H1 (cell line): ENCODE results near the gene ROM1. TPM values are rescaled to one million over a fixed set of nuclear protein-coding genes. Genes with fewer than 3 reads are reported as not detected.

Experiments used
- CTCF ChIA-PET: fragments of 300-600 bp; sonication (Branson Sonifier 250); formaldehyde crosslinking; loops from one replicate; lab custom pipeline; 2021; ENCODE audit not compliant: partially characterized antibody; lab: Charles Lee
- POLR2A ChIA-PET: fragments of 300-600 bp; sonication (Branson Sonifier 250); formaldehyde crosslinking; loops from one replicate; lab custom pipeline; 2021; ENCODE audit warnings: inconsistent platforms; ENCODE audit not compliant: partially characterized antibody; lab: Charles Lee
- DNase-seq, 2 experiments: peaks; one replicate each; pipeline versions ENCODE4 v3.0.0 to v3.0.0-alpha.2; 2010 to 2022; ENCODE audit warnings: low spot score in 2 of 2, low read depth in 1 of 2, mixed read lengths in 1 of 2
- FAIRE-seq: peaks from 2 replicates; lab custom pipeline; 2011; peaks lifted over from hg19 to GRCh38; lab: Jason Lieb, UNC
- H2AFZ ChIP-seq: 2 replicates; pipeline ENCODE4 v1.8.1; 2012; ENCODE audit warnings: low read length, inconsistent platforms
- H2AK5ac ChIP-seq: 2 replicates; pipeline ENCODE4 v1.6.1; 2013; ENCODE audit warnings: low read depth, low read length
- H2BK120ac ChIP-seq: replicated peaks from 2 replicates; pipeline ENCODE3; 2013; ENCODE audit warnings: low read depth, low read length, inconsistent platforms
- H2BK12ac ChIP-seq: 2 replicates; pipeline ENCODE4 v1.6.1; 2013; ENCODE audit warnings: low read depth, low read length
- H2BK15ac ChIP-seq: 2 replicates; pipeline ENCODE4 v1.6.1; 2013; ENCODE audit warnings: low read length
- H2BK20ac ChIP-seq: 2 replicates; pipeline ENCODE4 v1.6.1; 2013; ENCODE audit warnings: low read length
- H2BK5ac ChIP-seq: 2 replicates; pipeline ENCODE4 v1.6.1; 2013; ENCODE audit warnings: low read depth, low read length
- H3K14ac ChIP-seq: 2 replicates; pipeline ENCODE4 v1.6.1; 2013; ENCODE audit warnings: inconsistent platforms; ENCODE audit not compliant: insufficient read length
- H3K18ac ChIP-seq: 2 replicates; pipeline ENCODE4 v1.6.1; 2013; ENCODE audit warnings: low read length; ENCODE audit errors: extremely low read depth
- H3K23ac ChIP-seq: 2 replicates; pipeline ENCODE4 v1.6.1; 2013; ENCODE audit warnings: inconsistent platforms; ENCODE audit not compliant: insufficient read length
- H3K23me2 ChIP-seq: 2 replicates; pipeline ENCODE4 v1.6.1; 2013; ENCODE audit warnings: low read depth, low read length
- H3K27ac ChIP-seq: 2 replicates; pipeline ENCODE4 v1.6.1; 2011; ENCODE audit warnings: low read depth, low read length, inconsistent platforms
- H3K27me3 ChIP-seq, 4 experiments: replicated peaks in 1 of 4; 1 replicate in 1 of 4; 2 replicates in 3 of 4; pipeline versions ENCODE4 v1.6.1 to v1.8.1; 2011 to 2013; ENCODE audit warnings: low read length in 3 of 4, mild to moderate bottlenecking in 3 of 4, inconsistent platforms in 2 of 4, mixed read lengths in 2 of 4, moderate library complexity in 1 of 4; ENCODE audit not compliant: control insufficient read depth in 3 of 4, insufficient read depth in 3 of 4; ENCODE audit errors: extremely low read depth in 1 of 4
- H3K36me3 ChIP-seq, 4 experiments: 2 replicates each; pipeline versions ENCODE4 v1.6.1 to v1.8.1; 2011 to 2013; ENCODE audit warnings: mild to moderate bottlenecking in 4 of 4, low read length in 3 of 4, moderate library complexity in 2 of 4, control low read depth in 1 of 4, inconsistent platforms in 1 of 4; ENCODE audit not compliant: insufficient read depth in 4 of 4, control insufficient read depth in 2 of 4
- H3K4ac ChIP-seq: replicated peaks from 2 replicates; pipeline ENCODE3; 2013; ENCODE audit warnings: low read length, low read depth, mixed read lengths, inconsistent platforms; ENCODE audit not compliant: insufficient read length
- H3K4me1 ChIP-seq, 4 experiments: replicated peaks in 1 of 4; 1 replicate in 1 of 4; 2 replicates in 3 of 4; pipeline versions ENCODE4 v1.6.1 to v1.8.1; 2011 to 2013; ENCODE audit warnings: low read length in 3 of 4, inconsistent platforms in 2 of 4, mixed read lengths in 1 of 4; ENCODE audit not compliant: insufficient read depth in 4 of 4, control insufficient read depth in 3 of 4
- H3K4me2 ChIP-seq, 2 experiments: 2 replicates each; pipeline versions ENCODE4 v1.6.1 to v1.8.1; 2011 to 2013; ENCODE audit warnings: low read depth in 2 of 2, low read length in 2 of 2, control low read depth in 1 of 2, inconsistent platforms in 1 of 2, mild to moderate bottlenecking in 1 of 2; ENCODE audit not compliant: insufficient read depth in 1 of 2
- H3K4me3 ChIP-seq, 4 experiments: fragments of 200-600, 300-600 bp in 1 of 4; sonication (generic), shearing (Covaris generic), sonication (Bioruptor Twin) in 1 of 4; 2 replicates each; pipeline versions ENCODE4 v1.5.1 to v1.8.1; 2011 to 2016; ENCODE audit warnings: low read length in 4 of 4, low read depth in 3 of 4, control low read depth in 2 of 4, inconsistent platforms in 2 of 4, mild to moderate bottlenecking in 2 of 4, mixed read lengths in 1 of 4, moderate library complexity in 1 of 4; ENCODE audit not compliant: insufficient read depth in 2 of 4; ENCODE audit errors: extremely low read depth in 1 of 4
- H3K56ac ChIP-seq: replicated peaks from 2 replicates; pipeline ENCODE3; 2013; ENCODE audit warnings: low read depth, mild to moderate bottlenecking, mixed read lengths, low read length, inconsistent platforms; ENCODE audit not compliant: insufficient read length
- H3K79me1 ChIP-seq: 2 replicates; pipeline ENCODE4 v1.6.1; 2013; ENCODE audit warnings: low read depth, low read length, control low read depth
- H3K79me2 ChIP-seq, 2 experiments: 2 replicates each; pipeline versions ENCODE4 v1.6.1 to v1.8.1; 2012 to 2013; ENCODE audit warnings: low read length in 2 of 2, mild to moderate bottlenecking in 2 of 2, inconsistent platforms in 1 of 2; ENCODE audit not compliant: insufficient read depth in 2 of 2, control insufficient read depth in 1 of 2
- H3K9ac ChIP-seq, 4 experiments: replicated peaks in 1 of 4; 1 replicate in 1 of 4; 2 replicates in 3 of 4; pipeline versions ENCODE4 v1.6.1 to v1.8.1; 2011 to 2013; ENCODE audit warnings: low read depth in 3 of 4, low read length in 3 of 4, control low read depth in 2 of 4, mild to moderate bottlenecking in 2 of 4, moderate library complexity in 2 of 4, inconsistent platforms in 1 of 4; ENCODE audit errors: extremely low read depth in 1 of 4
- H3K9me3 ChIP-seq, 2 experiments: 2 replicates each; pipeline versions ENCODE4 v1.6.1 to v1.8.1; 2012 to 2013; ENCODE audit warnings: mild to moderate bottlenecking in 2 of 2, moderate library complexity in 2 of 2, control low read depth in 1 of 2, inconsistent platforms in 1 of 2, low read depth in 1 of 2, low read length in 1 of 2, mixed read lengths in 1 of 2; ENCODE audit not compliant: insufficient read depth in 2 of 2
- H4K20me1 ChIP-seq, 2 experiments: replicated peaks in 1 of 2; 2 replicates each; pipeline versions ENCODE3 to v1.8.1; 2011 to 2013; ENCODE audit warnings: inconsistent platforms in 2 of 2, low read length in 2 of 2, mild to moderate bottlenecking in 1 of 2; ENCODE audit not compliant: insufficient read depth in 2 of 2, control insufficient read depth in 1 of 2
- H4K5ac ChIP-seq: 2 replicates; pipeline ENCODE4 v1.6.1; 2013; ENCODE audit warnings: low read length, low read depth, mixed read lengths, inconsistent platforms; ENCODE audit not compliant: insufficient read length
- H4K8ac ChIP-seq: 2 replicates; pipeline ENCODE4 v1.8.0; 2013; ENCODE audit warnings: mild to moderate bottlenecking, moderate library complexity, low read length, inconsistent platforms; ENCODE audit not compliant: insufficient read depth; ENCODE audit errors: extremely low read depth
- H4K91ac ChIP-seq: replicated peaks from 2 replicates; pipeline ENCODE3; 2013; ENCODE audit warnings: low read length, mixed read lengths, inconsistent platforms; ENCODE audit not compliant: insufficient read length
- BRCA1 ChIP-seq: IDR thresholded peaks from 2 replicates; pipeline ENCODE4 v1.6.1; 2012; ENCODE audit warnings: low read depth, low read length, improper control_type of control experiment
- WGBS, 2 experiments: shearing (Covaris generic) in 1 of 2; methylation state at CpG; one replicate each; pipeline versions ENCODE4 v1.1.6 to v1.1.7; 2013 to 2015; ENCODE audit warnings: low lambda C conversion rate in 2 of 2, mixed read lengths in 2 of 2, inconsistent platforms in 1 of 2, low coverage in 1 of 2, missing lambda C conversion rate in 1 of 2; ENCODE audit not compliant: insufficient replicate concordance in 2 of 2, insufficient coverage in 1 of 2, insufficient read length in 1 of 2; ENCODE audit errors: extremely low coverage in 1 of 2, missing lambda C conversion rate in 1 of 2; 5-methylcytosine and 5-hydroxymethylcytosine counted together
- polyA plus RNA-seq, 7 experiments: library from polyadenylated mRNA; depleted of rRNA in 3 of 7; stranded (reverse) in 5 of 7; unstranded in 2 of 7; fragments of >200 nt in 5 of 7; fragments of 200-250 nt in 2 of 7; gene quantifications; 1 replicate in 5 of 7; 2 replicates in 1 of 7; 4 replicates in 1 of 7; pipeline versions ENCODE4 v1.2.1 to v1.2.3, GENCODE V29; 2011 to 2013; ENCODE audit warnings: missing spikeins in 2 of 7, mixed read lengths in 2 of 7
- total RNA-seq: library from RNA; stranded (reverse); fragmentation: NEBNext Ultra II Directional; extraction: Animal tissue kit (Norgen Biotek cat#: 25700); gene quantifications from 2 replicates; pipeline ENCODE4 v1.2.1, GENCODE V29; 2021

ROM1 gene
- total and polyA plus RNA-seq, 2 of the 8 experiments (the other 6 are each of a cell fraction or from before 2014, with no cell fraction given), result 0.86 to 2.2 TPM

DNA sequence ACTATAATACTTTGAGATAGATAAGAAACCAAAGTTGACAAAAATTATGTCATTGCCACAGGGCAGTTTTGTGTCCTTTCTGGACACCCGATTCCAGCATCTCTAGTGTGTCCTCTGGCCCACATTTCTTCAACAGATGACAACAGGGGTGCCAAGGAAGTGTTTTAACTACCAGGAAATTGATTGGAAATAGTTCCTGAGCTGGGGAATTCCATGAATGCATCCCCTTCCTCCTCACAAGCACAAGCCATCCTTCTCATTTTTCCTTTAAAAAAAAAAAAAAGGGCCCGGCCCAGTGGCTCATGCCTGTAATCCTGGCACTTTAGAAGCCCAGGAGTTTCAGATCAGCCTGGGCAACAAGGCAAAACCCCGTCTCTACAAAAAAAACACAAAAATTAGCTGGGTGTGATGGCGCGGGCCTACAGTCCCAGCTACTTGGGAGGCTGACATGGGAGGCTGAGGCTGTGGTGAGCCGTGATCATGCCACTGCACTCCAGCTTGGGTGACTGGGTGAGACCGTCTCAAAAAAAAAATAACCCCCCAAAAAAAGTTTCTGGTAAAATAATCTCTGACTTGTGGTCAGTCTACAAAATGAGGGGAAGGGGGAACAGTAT is 9.5 kb downstream of the ROM1 start:
- Histone ChIP-seq H3K79me1 (no peaks in the 10 kb centered on the region), H4K8ac (no peak overlapping the region), H2AK5ac (no peak overlapping the region), H2AFZ (no peak overlapping the region), H3K56ac (no peak overlapping the region), H3K27ac (peak overlapping the region; percentile 46; the same call in 1 of the 2 replicates), H2BK12ac (no peak overlapping the region), H3K23me2 (peaks cover 4% of the 10 kb centered on the region; the same call in 1 of the 2 replicates), H3K79me2 (no peaks in the 10 kb centered on the region), H2BK20ac (no peak overlapping the region), H4K5ac (no peak overlapping the region), H2BK15ac (no peak overlapping the region), H3K27me3 (no peaks in the 10 kb centered on the region), H3K23ac (no peak overlapping the region), H2BK120ac (no peak overlapping the region), H3K9me3 (no peaks in the 10 kb centered on the region), H3K9ac (no peak overlapping the region; a peak in 1 of 7 replicates), H3K4me3 (peak overlapping the region in 3 of 4 experiments; percentile 18 to 80 (median 23); a peak in 4 of 8 replicates), H3K4me2 (peak overlapping the region; percentile 59 to 66), H3K4ac (no peak overlapping the region), H3K14ac (no peak overlapping the region), H2BK5ac (no peak overlapping the region), H3K36me3 (peaks cover 17 to 26% (median 22%) of the 10 kb centered on the region in 4 experiments), H3K18ac (no peak overlapping the region), H4K91ac (no peak overlapping the region), H4K20me1 (peaks cover 0 to 3% of the 10 kb centered on the region in 2 experiments), H3K4me1 (peaks cover 0 to 5% (median 0%) of the 10 kb centered on the region in 4 experiments; a peak in 1 of 7 replicates)
- no peak for DNase-seq
- FAIRE-seq, result no peak
- WGBS, 2 experiments, result 94% methylated on average over 7 of the region's 7 CpGs; no CpG with 5 or more reads in 1 of the 2 experiments
- ChIA-PET POLR2A (interaction anchor here (0.6 to 8.6 kb wide), 28 partner anchors 9 to 233 kb away, joined by 3 to 83 read pairs (median 6); partner anchors contain the start of genes BSCL2, C11orf98, CSKMT and EEF1G), CTCF (interaction anchor here (0.7 to 3.5 kb wide), 9 partner anchors 12 to 824 kb away, joined by 3 to 25 read pairs (median 4); partner anchors contain the start of genes C11orf98 and CSKMT)
- no peak for TF ChIP-seq BRCA1
